ENCODE results near the gene TAOK3. TPM values are rescaled to one million over a fixed set of nuclear protein-coding genes. Genes with fewer than 3 reads are reported as not detected.

The TAOK3 gene
- total and polyA plus RNA-seq, 10 of the 15 experiments (the other 5 are each of a cell fraction or from before 2014, with no cell fraction given) = 41.3 to 131 (median 57.8) TPM

DNA sequence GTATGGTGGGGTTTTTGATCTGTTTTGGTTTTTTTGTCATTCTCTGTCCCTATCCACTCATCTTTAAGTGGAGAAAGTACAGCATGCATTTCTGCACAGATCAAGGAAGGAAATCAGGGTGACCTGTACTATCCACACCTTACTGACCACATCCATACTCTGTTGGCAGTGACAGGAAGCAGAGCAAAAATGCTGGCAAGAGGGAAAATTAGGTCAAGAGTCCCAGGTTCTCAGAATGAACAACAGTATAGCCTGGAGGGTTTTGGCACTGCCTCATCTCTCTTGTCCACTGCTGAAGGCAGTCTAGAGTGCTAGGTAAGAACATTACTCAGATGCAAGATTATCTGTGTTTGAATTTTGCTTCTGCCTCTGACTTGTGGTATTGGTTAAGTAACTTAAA lies 70.7 kb downstream of the TAOK3 start:
- H2AFZ ChIP-seq (ENCODE audit: control insufficient read depth, low read depth, low read length) = no peak overlapping the region
- no peak overlapping the region for H3K9ac ChIP-seq (ENCODE audit: control insufficient read depth, insufficient read depth, low read length)
- peaks cover 62% of the 10 kb centered on the region for H3K79me2 ChIP-seq (ENCODE audit: control insufficient read depth, insufficient read depth, low read length)
- FAIRE-seq (no peak), DNase-seq (ENCODE audit: low read depth, low spot score) (no peak), ATAC-seq (peak; percentile 45)
- no peak overlapping the region for H3K4me3 ChIP-seq
- H3K9me3 ChIP-seq (replicated peaks; ENCODE audit: control insufficient read depth, insufficient read depth, low read length) = no peaks in the 10 kb centered on the region
- in situ Hi-C loops (cut with MboI) (no loop called here), intact Hi-C loops (cut with micrococcal nuclease; ENCODE audit: unreplicated experiment) (loop anchor here (5.0 kb wide), 1 partner anchor 135 kb away; no protein-coding TSS in a partner anchor)
- BruUV-seq (replicated peaks) = no TSS peak
- H3K27ac ChIP-seq (ENCODE audit: control insufficient read depth, insufficient read depth) = peak overlapping the region; percentile 48; the same call in 1 of the 2 replicates
- H3K36me3 ChIP-seq (ENCODE audit: control insufficient read depth in 2 of 2, insufficient read depth in 2 of 2, low read length in 1 of 2) = no peaks in the 10 kb centered on the region; a peak in 1 of 4 replicates
- SMC1A ChIA-PET (ENCODE audit: uncharacterized antibody, unreplicated experiment) = interaction anchor here (1.5 to 3.9 kb wide), 4 partner anchors 10 to 118 kb away, joined by 5 to 58 read pairs (median 26); no protein-coding TSS in a partner anchor
- H3K4me2 ChIP-seq (ENCODE audit: control insufficient read depth, insufficient read depth) = no peak overlapping the region
- CTCF ChIA-PET = interaction anchor here (1.1 to 5.7 kb wide), 4 partner anchors 56 to 121 kb away, joined by 4 to 85 read pairs (median 40); partner anchors contain the start of genes SUDS3 and TAOK3
- peaks cover 29% of the 10 kb centered on the region for H3K4me1 ChIP-seq (ENCODE audit: control insufficient read depth, insufficient read depth, low read length)
- POLR2A ChIA-PET = interaction anchor here (0.9 to 1.0 kb wide), 2 partner anchors 10 to 43 kb away, joined by 3 read pairs; no protein-coding TSS in a partner anchor
- RAD21 ChIA-PET (ENCODE audit: unreplicated experiment) = interaction anchor here (1.7 to 4.6 kb wide), 3 partner anchors 10 to 75 kb away, joined by 4 to 72 read pairs (median 6); partner anchors contain the start of gene SUDS3
- TF ChIP-seq, protein P1, sequence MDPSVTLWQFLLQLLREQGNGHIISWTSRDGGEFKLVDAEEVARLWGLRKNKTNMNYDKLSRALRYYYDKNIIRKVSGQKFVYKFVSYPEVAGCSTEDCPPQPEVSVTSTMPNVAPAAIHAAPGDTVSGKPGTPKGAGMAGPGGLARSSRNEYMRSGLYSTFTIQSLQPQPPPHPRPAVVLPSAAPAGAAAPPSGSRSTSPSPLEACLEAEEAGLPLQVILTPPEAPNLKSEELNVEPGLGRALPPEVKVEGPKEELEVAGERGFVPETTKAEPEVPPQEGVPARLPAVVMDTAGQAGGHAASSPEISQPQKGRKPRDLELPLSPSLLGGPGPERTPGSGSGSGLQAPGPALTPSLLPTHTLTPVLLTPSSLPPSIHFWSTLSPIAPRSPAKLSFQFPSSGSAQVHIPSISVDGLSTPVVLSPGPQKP (IDR thresholded peaks at IDR 0.05; ENCODE audit: low read depth, low read length) = no peak
- TF ChIP-seq EZH2 (IDR thresholded peaks at IDR 0.05; ENCODE audit: borderline replicate concordance, control insufficient read depth, low read depth, low read length) = no peak
- no peak for TF ChIP-seq MYB (IDR thresholded peaks at IDR 0.05; ENCODE audit: borderline replicate concordance, low read depth, low read length)
- TF ChIP-seq IKZF1 (conservative IDR thresholded peaks at IDR 0.05) = no peak
- TF ChIP-seq ETV6 (conservative IDR thresholded peaks at IDR 0.05 in 1 of 2, IDR thresholded peaks at IDR 0.05 in 1 of 2; ENCODE audit: borderline replicate concordance in 1 of 2, low read depth in 1 of 2) = no peak
- TF ChIP-seq SMAD1 (IDR thresholded peaks at IDR 0.05; ENCODE audit: low read depth, partially characterized antibody) = no peak
- no peak for TF ChIP-seq SIN3A (IDR thresholded peaks at IDR 0.05; ENCODE audit: low read depth, low read length)
- H3K27me3 ChIP-seq (replicated peaks in 1 of 2; ENCODE audit: control insufficient read depth in 2 of 2, insufficient read depth in 2 of 2, low read length in 1 of 2) = no peaks in the 10 kb centered on the region
- no peaks in the 10 kb centered on the region for H4K20me1 ChIP-seq (ENCODE audit: control insufficient read depth, insufficient read depth)
